BLaER1 treated with 17β-estradiol and CSF1 and Interleukin-3, amounts not matched to agents 10 nM and 100 nM (cell line): Measurements from ENCODE around the gene AJM1.
"Not testable (repeated sequence)": the region's sequence is repeated elsewhere in the genome, so short reads cannot be mapped to it uniquely, and the experiment has no call there.

Experiments used
- H3K27ac ChIP-seq, 11 experiments: shearing (Covaris generic); formaldehyde crosslinking; 2 replicates each; pipeline ENCODE4 v1.8.1; 2022
- H3K27me3 ChIP-seq, 11 experiments: shearing (Covaris generic); formaldehyde crosslinking; 2 replicates each; pipeline ENCODE4 v1.8.1; 2022
- H3K36me3 ChIP-seq, 11 experiments: shearing (Covaris generic); formaldehyde crosslinking; 2 replicates each; pipeline ENCODE4 v1.8.1; 2022
- H3K4me1 ChIP-seq, 10 experiments: shearing (Covaris generic); formaldehyde crosslinking; 2 replicates each; pipeline ENCODE4 v1.8.1; 2022
- H3K4me2 ChIP-seq, 11 experiments: shearing (Covaris generic); formaldehyde crosslinking; 2 replicates each; pipeline ENCODE4 v1.8.1; 2022
- H3K4me3 ChIP-seq, 10 experiments: shearing (Covaris generic); formaldehyde crosslinking; 2 replicates each; pipeline ENCODE4 v1.8.1; 2022
- H3K9ac ChIP-seq, 11 experiments: shearing (Covaris generic); formaldehyde crosslinking; 2 replicates each; pipeline ENCODE4 v1.8.1; 2022
- H3K9me3 ChIP-seq, 11 experiments: shearing (Covaris generic); formaldehyde crosslinking; replicated peaks in 1 of 11; 2 replicates each; pipeline ENCODE4 v1.8.1; 2022
- H4K20me1 ChIP-seq, 11 experiments: shearing (Covaris generic); formaldehyde crosslinking; 2 replicates each; pipeline ENCODE4 v1.8.1; 2022
- Cebpa-rat ChIP-seq, 11 experiments: shearing (Covaris generic); IDR thresholded peaks; 2 replicates each; pipeline ENCODE4 v1.8.1; 2022

The AJM1 gene

DNA sequence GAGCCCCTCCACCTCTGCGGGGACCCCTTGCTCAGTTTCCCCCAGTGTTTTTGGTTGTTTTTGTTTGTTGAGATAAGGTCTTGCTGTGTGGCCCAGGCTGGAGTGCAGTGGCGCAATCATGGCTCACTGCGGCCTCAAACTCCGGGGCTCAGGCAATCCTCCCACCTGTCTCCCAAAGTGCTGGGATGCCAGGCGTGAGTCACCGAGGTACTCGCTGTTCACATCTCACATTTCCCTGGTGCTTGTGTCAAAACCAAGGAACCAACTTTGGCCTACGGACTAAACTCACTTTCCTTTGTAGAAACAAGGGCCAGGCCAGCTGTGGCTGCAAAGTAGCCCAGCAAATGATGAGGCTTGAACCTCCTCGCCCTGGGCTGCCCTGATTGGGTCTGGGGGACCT is 9.7 kb upstream of the AJM1 start:
- no peak for TF ChIP-seq Cebpa-rat (IDR thresholded peaks at IDR 0.05)

DNA sequence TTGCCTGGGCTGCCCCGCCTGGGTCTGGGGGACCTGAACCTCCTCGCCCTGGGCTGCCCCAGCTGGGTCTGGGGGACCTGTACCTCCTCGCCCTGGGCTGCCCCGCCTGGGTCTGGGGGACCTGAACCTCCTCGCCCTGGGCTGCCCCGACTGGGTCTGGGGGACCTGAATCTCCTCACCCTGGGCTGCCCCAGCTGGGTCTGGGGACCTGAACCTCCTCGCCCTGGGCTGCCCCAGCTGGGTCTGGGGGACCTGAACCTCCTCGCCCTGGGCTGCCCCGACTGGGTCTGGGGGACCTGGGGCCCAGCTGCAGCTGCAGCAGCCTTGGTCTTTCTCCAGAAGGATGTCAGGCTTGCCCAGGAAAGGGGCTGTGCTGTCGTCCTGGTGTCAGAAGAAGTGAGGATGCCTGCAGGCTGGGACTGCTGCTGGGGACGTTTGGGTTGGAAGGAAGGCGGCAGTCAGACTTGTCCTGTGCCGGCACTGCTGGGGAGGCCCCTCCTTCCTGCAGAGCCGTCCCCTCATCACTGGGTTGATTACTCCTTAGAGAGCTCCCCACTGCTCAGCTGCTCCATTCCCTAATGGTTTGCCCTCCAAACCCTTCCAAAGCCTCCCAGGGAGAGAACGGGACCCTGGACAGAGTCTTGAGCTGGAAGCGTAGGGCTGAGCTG is 8.8 kb upstream of the AJM1 start:
- H3K4me3 ChIP-seq, H3K27ac ChIP-seq, H3K4me2 ChIP-seq, H3K27me3 ChIP-seq, H3K9ac ChIP-seq, H3K9me3 ChIP-seq, H3K4me1 ChIP-seq: not testable (repeated sequence)
- peaks cover 0 to 94% (median 45%) of the 10 kb centered on the region in 11 experiments; a peak in 14 of 22 replicates for H4K20me1 ChIP-seq
- H3K36me3 ChIP-seq = peaks cover 51 to 97% (median 82%) of the 10 kb centered on the region in 11 experiments

More for the DNA sequence above, 9.7 kb upstream of the AJM1 start:
- Histone ChIP-seq H3K9me3 (no peaks in the 10 kb centered on the region), H3K36me3 (peaks cover 60 to 97% (median 82%) of the 10 kb centered on the region in 11 experiments), H3K4me2 (no peak overlapping the region), H4K20me1 (peaks cover 0 to 94% (median 45%) of the 10 kb centered on the region in 11 experiments; a peak in 14 of 22 replicates), H3K9ac (peak overlapping the region in 1 of 11 experiments; percentile 23; a peak in 1 of 22 replicates), H3K4me1 (no peaks in the 10 kb centered on the region), H3K27me3 (no peaks in the 10 kb centered on the region), H3K4me3 (no peak overlapping the region), H3K27ac (no peak overlapping the region)

DNA sequence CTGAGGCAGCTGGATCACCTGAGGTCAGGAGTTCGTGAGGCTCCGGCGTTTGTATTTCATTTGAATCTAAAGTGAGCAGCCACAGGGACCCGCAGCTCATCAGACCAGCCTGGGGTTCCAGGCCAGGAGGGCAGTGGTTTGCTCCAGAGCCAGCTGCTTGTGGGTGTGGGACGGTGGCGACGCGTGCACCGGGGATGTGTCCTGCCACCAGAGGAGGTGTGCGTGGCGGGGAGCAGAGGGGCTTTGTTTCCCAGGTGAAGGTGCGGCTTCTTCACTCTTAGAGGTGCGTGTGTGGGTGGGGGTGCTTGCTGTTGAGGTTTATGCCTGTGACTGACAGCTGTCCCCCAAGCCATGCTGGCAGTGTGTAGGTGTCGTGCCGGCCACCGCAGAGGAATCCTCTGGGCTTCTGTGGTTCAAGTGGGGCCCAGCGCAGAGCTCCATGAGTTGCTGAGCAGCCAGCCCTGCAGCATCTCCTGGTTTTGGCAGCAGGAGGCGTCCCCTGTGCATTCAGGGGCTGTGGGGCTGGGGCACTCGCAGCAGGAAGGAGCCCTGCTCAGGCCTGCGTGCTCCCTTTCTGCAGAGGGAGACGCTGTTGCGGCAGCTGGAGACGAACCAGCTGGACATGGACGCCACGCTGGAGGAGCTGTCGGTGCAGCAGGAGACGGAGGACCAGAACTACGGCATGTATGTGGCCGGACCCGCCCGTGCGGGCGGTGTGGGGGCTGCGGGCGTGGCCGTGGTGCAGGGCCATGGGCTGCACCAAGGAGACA is 6.9 kb upstream of the AJM1 start:
- Histone ChIP-seq H3K27me3 (no peaks in the 10 kb centered on the region), H3K9me3 (no peaks in the 10 kb centered on the region), H3K27ac (no peak overlapping the region), H3K4me1 (peaks cover 2 to 11% (median 5%) of the 10 kb centered on the region in 10 experiments; a peak in 15 of 20 replicates), H3K4me2 (no peak overlapping the region), H3K4me3 (no peak overlapping the region), H3K9ac (no peak overlapping the region; a peak in 1 of 22 replicates), H4K20me1 (peaks cover 0 to 95% (median 44%) of the 10 kb centered on the region in 11 experiments; a peak in 17 of 22 replicates), H3K36me3 (peaks cover 46 to 97% (median 82%) of the 10 kb centered on the region in 11 experiments)
- TF ChIP-seq Cebpa-rat (IDR thresholded peaks at IDR 0.05) = no peak

DNA sequence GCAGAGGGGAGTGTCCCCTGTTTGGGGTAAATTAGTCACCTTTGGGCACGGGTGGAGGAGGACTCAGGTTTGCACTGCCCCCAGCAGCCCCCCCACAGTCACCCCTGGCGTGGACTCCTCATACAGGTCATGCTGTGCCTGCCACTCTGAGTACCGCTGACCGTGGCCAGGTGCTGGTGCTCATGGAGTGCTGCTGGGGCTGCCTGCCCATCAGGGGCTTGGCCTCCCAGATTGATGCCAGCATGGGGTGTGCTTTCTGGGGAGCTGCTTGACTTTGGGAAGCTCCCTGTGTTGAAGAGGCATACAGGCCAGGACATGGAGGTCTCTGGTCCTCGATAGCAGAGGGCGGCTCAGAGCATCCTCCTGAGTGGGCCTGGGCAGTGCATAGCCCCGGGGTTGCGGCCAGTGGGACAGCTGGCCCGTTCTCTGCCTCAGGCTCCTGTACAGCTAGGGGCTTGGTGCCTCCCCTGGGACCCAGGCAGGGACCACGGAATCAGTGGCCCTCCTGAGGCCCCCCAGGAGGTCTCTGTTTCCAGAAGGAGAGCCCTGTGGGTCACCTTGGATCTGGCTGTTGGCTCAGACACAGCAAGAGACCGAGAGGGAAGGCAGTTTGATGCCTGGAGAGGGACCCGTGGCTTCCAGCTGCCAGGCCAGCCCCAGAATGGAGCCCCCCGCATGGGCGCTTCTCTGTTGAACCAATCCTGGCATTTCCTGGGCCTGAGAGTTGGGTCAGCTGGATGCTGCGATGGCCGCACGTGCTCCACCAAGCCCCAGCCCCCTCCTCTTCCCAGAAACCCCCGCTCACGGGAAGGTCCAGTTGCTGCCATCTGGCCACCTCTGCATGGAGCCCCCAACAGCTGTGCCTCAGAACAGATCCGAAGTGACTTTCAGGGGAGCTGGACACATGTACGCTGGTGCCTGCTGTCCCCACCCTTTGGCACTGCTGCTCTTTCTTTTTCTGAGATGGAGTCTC is 6.1 kb upstream of the AJM1 start:
- Histone ChIP-seq H3K27ac (no peak overlapping the region), H3K9me3 (no peaks in the 10 kb centered on the region), H3K9ac (no peak overlapping the region; a peak in 1 of 22 replicates), H3K4me2 (no peak overlapping the region), H4K20me1 (peaks cover 0 to 95% (median 44%) of the 10 kb centered on the region in 11 experiments; a peak in 18 of 22 replicates), H3K27me3 (no peaks in the 10 kb centered on the region), H3K36me3 (peaks cover 41 to 97% (median 80%) of the 10 kb centered on the region in 11 experiments), H3K4me1 (peaks cover 10 to 20% (median 14%) of the 10 kb centered on the region in 10 experiments), H3K4me3 (no peak overlapping the region)
- no peak for TF ChIP-seq Cebpa-rat (IDR thresholded peaks at IDR 0.05)

DNA sequence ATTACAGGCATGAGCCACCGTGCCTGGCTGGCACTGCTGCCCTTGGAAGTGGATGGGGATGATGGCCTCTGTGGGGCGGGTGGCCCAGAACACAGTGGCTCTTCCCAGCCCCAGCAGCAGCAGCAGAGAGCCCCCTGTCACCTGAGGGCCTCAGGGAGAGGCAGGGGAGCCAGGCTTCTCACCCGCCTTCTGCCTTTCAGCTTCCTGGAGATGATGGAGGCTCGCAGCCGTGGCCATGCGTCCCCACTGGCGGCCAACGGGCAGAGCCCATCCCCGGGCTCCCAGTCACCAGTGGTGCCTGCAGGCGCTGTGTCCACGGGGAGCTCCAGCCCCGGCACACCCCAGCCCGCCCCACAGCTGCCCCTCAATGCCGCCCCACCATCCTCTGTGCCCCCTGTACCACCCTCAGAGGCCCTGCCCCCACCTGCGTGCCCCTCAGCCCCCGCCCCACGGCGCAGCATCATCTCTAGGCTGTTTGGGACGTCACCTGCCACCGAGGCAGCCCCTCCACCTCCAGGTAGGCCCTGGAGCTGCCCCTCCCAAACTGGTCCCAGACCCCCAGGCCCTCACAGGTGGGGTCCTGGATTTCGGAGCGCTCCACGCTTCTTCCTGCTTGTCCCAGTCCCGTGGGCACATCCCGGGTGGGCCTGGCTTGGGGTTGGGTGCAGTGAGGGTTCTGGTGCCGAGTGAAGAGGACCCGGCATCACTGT is 5.0 kb upstream of the AJM1 start:
- H3K27ac ChIP-seq = no peak overlapping the region

DNA sequence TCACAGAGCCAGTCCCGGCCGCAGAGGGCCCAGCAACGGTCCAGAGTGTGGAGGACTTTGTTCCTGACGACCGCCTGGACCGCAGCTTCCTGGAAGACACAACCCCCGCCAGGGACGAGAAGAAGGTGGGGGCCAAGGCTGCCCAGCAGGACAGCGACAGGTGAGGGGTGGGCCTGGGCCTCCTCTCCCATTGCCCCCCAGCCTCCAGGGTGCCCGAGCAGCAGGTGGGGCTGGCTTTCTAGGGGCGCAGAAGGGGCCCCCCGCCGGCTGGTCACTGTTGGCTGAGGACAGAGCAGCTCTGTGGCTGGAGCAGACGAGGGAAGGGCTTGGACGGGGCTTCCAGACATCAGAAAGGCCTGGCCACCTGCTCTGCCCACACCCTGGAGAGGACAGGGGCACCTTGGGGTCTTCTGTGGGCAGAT is 4.4 kb upstream of the AJM1 start:
- not testable (repeated sequence) for H3K27ac ChIP-seq, H3K9me3 ChIP-seq, H3K27me3 ChIP-seq, H3K4me3 ChIP-seq, H3K4me2 ChIP-seq, H3K9ac ChIP-seq
- H3K4me1 ChIP-seq = peaks cover 21 to 35% (median 29%) of the 10 kb centered on the region in 10 experiments
- H4K20me1 ChIP-seq = peaks cover 0 to 88% (median 41%) of the 10 kb centered on the region in 11 experiments; a peak in 20 of 22 replicates
- peaks cover 25 to 81% (median 64%) of the 10 kb centered on the region in 11 experiments; a peak in 21 of 22 replicates for H3K36me3 ChIP-seq

More for the DNA sequence above, 5.0 kb upstream of the AJM1 start:
- H3K9me3 ChIP-seq = no peaks in the 10 kb centered on the region
- H4K20me1 ChIP-seq = peaks cover 0 to 94% (median 44%) of the 10 kb centered on the region in 11 experiments; a peak in 20 of 22 replicates
- no peak for TF ChIP-seq Cebpa-rat (IDR thresholded peaks at IDR 0.05)
- no peaks in the 10 kb centered on the region for H3K27me3 ChIP-seq
- H3K4me1 ChIP-seq = peaks cover 21 to 31% (median 25%) of the 10 kb centered on the region in 10 experiments
- H3K4me3 ChIP-seq = no peak overlapping the region
- H3K4me2 ChIP-seq = no peak overlapping the region
- peaks cover 30 to 87% (median 70%) of the 10 kb centered on the region in 11 experiments for H3K36me3 ChIP-seq
- H3K9ac ChIP-seq = no peak overlapping the region

DNA sequence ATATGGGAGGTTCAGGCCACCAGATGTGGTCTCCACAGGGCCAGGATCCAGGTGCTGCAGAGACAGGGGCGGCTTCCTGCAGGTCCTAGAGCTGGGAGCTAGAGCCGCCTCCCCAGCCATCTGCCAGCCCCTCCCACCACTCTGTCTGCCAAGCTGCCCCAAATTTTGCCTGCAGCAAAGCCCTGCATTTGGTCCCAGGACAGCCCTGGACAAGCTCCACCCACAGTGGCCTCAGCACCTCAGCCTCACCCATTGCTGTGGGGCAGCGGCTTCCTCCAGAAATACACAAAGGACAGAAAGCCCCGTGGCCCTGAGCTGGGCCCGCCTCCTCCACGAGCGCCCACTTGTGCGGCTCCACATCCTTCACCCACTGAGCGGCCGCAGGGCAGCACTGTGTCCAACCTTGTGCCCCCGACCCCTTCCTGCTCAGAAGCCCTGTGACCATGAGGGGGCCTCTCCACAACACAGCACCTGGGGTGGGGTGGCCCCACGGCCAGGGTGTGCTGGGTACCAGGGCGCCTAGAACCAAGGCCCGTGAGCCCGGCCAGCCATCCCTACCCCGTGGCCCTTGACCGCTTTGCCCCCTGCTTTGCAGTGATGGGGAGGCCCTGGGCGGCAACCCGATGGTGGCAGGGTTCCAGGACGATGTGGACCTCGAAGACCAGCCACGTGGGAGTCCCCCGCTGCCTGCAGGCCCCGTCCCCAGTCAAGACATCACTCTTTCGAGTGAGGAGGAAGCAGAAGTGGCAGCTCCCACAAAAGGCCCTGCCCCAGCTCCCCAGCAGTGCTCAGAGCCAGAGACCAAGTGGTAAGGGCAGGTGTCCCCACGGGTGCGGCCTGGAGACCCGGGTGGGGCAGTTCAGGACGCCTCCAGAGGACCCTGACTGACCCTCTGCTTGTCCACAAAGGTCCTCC is 3.7 kb upstream of the AJM1 start:
- no peak overlapping the region for H3K27ac ChIP-seq
- H3K9ac ChIP-seq = no peak overlapping the region; a peak in 1 of 22 replicates
- peaks cover 24 to 75% (median 60%) of the 10 kb centered on the region in 11 experiments; a peak in 21 of 22 replicates for H3K36me3 ChIP-seq

More for the DNA sequence above, 3.7 kb upstream of the AJM1 start:
- Histone ChIP-seq H3K27me3 (peaks cover 0 to under 1% (median 0%) of the 10 kb centered on the region in 11 experiments; a peak in 2 of 22 replicates), H4K20me1 (peaks cover 0 to 83% (median 41%) of the 10 kb centered on the region in 11 experiments; a peak in 20 of 22 replicates), H3K4me3 (no peak overlapping the region), H3K9me3 (no peaks in the 10 kb centered on the region), H3K4me2 (no peak overlapping the region), H3K4me1 (peaks cover 28 to 42% (median 36%) of the 10 kb centered on the region in 10 experiments)
- no peak for TF ChIP-seq Cebpa-rat (IDR thresholded peaks at IDR 0.05)
